ENCODE results near the gene CMAS.

- TF ChIP-seq SIN3A (IDR thresholded peaks at IDR 0.05; ENCODE audit: borderline replicate concordance, insufficient read depth, low read depth, low read length) (no peak), CTCF (IDR thresholded peaks at IDR 0.05) (no peak), REST (IDR thresholded peaks at IDR 0.05; ENCODE audit: insufficient read depth in 1 of 2, low read depth in 2 of 2, low read length in 1 of 2) (no peak), POLR2AphosphoS5 (IDR thresholded peaks at IDR 0.05; ENCODE audit: low read depth, low read length) (no peak), TCF7L2 (IDR thresholded peaks at IDR 0.05; ENCODE audit: low read depth, low read length) (no peak)
Observed at GRCh38 chr12:22038734-22039133, 7.3 kb upstream of the CMAS start.

Measured in Panc1 (cell line).